NCI-H345 (cell line): ENCODE measurements around the gene CLOCK.

Experiments
- DNase-seq: peaks from one replicate; lab custom pipeline; 2025; lab: John Stamatoyannopoulos, UW

CLOCK gene

GRCh38 chr4:55378617-55379467 is 167.9 kb downstream of the CLOCK start:
- no peak for DNase-seq
